HG03060 (cell line): ENCODE results near the gene KCNN3.
A peak's percentile ranks its signal among the peaks of the same experiment; 100 is the strongest.

Experiments used
- ATAC-seq: cut with Tn5 transposase; IDR thresholded peaks from one replicate; pipeline ENCODE4 v1.9.1; 2021; ENCODE audit warnings: low read depth, moderate number of reproducible peaks; ENCODE audit not compliant: unreplicated experiment

KCNN3 gene

DNA sequence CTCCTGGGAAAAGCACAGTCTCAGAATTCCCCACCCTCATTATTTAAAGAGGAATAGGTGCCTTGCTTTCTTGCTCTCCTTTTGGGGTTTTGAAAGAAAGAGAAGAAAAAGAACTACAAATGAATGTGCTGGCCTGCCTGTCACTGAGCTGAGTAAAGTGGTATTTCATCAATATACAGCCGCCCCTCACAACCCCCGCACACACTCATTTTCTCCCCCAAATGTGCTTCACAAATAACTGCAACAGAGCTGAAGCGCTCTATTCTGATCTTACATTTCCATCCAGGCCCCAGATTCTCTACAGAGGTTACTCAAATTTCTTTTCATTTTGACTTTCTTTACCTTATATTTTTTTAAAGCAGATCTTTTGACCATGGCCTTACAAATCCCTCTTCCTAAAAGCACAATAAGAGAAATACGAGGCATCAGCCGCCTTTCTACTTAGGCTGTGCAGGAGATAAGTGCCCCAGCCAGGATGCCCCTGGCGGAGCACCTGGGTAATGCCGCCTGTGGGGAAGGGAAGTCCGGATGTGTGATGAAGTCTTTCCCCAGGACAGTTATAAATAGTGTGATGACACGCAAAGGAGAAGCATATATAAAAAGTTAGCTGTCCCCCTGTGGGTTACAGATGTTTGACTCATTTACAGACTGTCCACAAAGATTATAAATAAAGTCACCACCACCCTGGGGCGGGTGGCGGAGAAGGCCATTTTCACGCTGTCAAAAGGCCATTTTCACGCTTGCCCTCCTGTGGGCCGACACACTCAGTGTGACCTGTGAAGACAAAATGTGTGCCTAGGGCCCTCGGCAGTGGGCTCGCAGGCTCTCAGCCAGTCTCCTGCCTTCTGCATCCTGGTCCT is 6.5 kb downstream of the KCNN3 start:
- ATAC-seq: peak; percentile 17

DNA sequence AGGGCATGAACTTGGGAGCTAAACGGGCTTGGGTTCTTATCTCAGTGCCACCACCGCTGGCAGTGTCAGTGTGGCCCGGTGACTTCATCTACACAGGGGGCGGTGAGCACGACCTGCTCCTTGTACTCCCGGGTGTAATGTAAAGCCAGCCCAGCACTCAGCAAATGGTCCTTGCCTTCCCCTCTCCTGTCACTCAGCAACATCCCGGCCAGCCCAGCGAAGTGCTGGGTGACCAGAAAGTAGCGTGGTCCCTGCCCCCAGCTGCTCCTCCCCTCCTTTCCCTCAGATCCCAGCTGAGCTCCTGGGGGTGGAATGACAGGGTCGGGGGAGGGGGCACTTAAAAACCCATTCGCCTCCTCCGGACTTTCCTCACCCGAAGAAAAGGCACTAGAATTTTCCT is 7.2 kb downstream of the KCNN3 start:
- no peak for ATAC-seq

DNA sequence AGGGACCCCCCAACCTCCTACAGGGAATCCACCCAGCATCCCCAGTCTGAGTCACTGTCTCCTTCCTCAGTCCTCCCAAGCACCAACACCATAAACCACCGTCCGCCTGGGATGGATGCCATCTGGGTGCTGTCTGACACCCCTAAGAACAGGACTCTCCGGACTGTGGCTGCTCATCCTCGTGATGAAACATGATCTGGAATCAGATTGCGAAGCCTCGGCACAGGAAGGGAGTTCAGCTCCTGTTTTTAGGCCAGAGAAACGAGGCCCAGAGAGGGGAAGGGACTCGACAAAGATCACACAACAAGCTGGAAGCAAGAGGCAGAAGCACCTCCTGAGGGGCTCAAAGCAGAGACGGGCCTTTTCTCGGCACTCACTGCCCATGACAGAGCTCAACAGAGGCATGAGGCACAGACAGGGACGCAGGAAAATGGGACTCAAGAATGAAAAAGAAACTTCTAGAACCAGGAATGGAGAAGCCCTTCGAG is 8.4 kb downstream of the KCNN3 start:
- no peak for ATAC-seq

DNA sequence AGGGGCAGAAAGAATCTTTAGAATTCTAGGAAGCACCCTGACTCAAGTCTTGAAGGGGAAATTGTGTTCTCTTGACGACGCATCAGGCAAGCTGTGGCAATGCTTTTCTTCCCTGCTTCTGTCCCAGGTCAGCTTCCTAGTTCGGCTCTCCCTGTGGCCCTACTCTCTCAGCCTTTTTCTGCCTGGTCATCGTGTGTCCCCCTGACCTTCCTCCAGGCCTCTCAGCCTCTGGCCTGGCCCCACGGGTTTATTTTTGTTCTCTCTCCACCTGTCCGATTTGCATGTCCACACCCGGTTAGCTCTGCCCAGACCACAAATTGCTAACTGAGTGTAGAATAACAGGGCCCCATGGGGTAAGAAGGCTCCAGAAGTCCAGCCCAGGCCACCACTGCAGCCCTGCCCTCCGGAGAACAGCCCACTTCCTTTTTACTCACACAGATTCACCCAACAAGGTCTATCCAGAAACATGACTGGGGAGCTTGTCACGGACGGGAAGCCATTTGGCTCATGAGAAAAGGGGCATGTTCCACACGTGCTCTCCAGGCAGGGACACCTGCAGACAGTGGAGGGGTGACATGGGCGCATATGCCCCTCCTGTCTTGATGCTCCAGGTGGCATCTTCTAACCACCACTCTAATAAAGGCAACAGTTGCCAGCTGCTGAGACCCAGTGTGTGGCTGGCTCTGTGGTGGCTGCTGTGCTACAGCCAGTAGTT is 9.8 kb downstream of the KCNN3 start:
- ATAC-seq: peak; percentile 33

DNA sequence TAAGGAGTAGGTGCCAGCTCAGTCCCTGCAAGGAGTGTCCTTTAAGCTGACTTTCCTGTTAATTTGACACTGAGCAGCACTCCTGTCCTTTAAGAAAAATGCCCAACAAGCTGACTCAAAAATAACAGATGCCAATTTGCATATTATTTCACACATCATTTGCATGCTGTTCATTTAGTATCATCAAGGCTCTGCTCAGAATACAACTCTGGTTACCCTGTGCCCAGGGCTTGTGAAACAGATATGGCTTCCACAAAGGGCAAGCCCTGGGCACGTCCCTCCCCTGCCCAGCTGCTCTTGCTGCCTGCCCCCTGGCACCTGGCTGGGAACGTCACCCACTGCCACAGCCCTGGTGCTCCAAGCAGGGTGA is 10.3 kb downstream of the KCNN3 start:
- peak; percentile 40 for ATAC-seq

DNA sequence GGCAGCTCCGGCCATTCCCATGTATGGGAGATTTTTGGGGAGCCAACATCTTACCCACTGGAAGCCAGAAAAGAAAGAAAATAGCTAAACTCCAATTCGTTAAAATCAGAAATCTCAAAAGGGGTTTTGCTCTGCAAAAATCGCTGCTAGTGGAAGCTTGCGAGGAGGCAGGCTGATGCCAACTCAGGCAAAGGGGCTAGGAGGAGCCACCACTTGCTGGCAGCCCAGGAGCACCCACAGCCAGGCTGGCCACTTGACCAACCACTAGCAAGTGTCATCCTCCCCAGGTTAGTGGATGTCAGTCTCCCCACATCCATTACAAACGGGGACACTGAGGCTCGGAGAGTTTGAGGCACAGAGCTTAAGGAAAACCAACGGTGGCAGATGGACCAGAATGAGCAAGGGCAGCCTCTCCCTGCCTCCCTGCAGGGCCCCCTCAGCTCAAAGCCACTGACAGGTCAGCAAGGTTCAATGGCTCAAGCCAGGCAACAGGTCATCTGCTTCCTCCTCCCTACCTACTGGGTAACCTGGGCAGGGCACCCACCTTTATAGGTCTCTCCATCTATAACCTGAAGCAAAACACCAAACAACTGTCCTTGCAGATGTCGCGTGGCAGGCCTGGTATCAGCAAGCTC is 10.8 kb downstream of the KCNN3 start:
- no peak for ATAC-seq

DNA sequence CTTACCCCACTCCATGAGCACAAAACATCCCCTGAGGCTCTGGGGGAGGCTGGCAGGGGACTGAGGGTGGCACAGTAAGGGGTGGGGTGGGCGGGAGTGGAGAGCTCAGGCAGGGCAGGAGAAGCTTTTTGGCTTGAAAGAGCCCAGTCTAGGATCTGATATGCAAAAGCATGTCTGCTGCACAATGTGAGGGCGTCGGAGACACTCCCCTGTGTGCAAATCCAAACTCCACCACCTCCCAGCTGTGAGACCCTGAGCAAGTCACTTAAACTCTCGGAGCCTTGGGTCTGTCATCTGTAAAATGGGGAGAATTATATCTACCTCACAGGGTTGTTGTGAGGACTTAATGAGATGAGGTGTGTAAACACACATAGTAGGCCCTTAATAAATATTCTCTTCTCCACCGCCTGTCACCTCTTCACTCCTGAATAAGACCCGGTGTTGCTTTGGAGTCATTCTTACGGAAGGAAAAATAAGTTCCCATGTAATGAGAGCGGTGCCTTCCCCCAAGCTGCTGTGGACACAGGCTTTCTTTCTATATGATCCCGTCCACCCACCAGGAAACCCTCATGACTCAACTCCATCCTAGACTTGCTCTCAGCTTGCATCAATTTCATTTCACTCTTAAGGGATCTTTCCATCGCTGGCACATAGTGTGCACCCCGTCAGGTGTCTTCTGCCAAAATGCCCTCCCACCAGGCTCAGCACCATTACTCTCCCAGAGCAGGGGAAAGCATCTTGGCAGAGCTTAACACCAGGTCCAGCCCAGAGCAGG is 12.5 kb downstream of the KCNN3 start:
- ATAC-seq: no peak

DNA sequence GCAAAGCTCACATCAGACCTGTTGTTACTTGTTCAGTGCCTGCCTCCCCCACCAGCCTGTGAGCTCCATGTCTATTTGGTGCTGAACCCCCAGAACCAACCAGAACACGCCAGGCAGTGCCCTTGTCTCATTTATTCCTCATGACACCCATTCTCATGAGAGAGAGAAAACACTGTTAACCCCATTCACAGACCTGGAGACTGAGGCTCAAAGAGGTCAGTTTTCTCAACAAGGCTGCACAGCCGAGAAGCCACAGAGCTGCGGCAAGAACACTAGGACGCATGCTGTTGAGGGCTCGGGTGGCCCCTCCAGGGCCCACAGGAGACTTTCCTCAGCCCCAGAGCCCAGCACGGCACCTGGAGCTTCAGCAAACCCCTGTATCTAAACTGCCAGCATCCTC is 13.1 kb downstream of the KCNN3 start:
- ATAC-seq: no peak

DNA sequence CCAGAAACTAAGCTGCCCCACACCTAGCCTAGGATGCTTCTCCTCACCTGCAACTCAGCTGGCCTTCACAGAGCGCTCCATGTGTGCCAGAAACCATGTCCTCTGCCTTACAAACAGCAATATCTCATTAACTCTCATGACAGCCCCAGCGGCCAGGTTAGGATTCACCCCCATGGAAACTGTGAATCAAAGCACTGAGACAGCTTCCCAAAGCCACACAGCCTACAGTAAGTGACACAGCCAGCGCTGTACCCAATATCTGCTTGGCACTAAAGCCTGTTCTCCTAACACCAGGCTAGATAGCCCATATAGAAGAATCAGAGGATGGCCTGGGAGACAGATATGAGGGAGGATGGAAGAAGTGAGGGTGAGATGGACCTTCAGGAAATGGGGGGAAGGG is 13.5 kb downstream of the KCNN3 start:
- ATAC-seq: no peak

DNA sequence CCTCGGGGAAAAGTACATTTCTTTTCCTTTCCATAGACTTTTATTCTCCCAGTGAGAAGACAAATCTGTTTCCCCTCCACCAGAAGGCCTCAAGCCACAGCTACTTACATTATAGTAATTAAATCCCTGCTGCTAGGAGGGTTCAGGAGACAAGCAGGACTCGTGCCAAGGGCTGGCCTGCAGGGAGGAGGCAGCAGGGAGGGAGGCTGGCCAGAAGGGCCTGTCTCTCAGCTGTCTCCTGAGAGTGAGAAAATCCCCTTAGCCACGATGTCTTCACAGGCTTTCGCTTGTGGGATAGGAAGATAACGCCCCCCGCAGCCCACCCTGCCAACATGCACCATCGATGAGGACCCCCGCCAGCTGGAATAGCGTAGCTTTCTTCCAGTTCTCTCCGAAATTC is 14.0 kb downstream of the KCNN3 start:
- no peak for ATAC-seq

DNA sequence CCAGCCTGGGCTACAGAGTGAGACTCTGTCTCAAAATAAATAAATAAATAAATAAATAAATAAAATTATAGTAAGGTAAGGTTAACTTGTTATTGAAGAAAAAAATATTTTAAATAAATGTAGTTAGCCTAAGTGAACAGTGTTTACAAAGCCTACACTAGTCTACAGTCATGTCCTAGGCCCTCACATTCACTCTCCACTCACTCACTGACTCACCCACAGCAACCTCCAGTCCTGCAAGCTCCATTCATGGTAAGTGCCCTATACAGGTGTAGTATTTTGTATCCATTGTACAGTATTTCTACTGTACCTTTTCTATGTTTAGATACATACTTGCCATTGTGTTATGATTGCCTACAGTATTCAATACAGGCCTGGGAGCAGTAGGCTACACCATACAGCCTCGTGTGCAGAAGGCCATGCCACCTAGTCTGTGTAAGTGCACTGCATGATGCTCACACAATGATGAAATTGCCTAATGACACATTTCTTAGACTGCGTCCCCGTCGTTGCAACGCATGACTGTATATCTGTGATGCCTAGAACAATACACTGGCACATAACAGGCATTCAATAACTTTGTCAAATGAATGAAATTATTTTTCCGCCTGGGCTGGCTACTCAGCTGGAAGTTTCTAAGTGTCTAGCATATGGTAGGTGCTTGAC is 14.8 kb downstream of the KCNN3 start:
- ATAC-seq: no peak

DNA sequence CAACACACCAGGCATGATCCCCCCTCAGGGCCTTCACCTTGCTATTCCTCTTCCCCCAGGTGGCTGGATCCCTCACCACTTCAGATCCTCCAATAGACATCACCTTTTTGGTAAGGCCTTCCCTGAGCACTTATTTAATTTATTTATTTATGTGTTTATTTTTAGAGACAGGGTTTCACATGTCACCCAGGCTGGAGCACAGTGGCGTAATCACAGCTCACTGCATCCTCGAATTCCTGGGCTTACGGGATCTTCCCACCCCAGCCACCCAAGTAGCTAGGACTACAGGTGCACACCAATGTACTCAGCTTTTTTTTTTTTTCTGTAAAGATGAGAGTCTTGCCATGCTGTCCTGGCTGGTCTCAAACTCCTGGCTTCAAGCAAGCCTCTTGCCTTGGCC is 17.2 kb downstream of the KCNN3 start:
- ATAC-seq: no peak

DNA sequence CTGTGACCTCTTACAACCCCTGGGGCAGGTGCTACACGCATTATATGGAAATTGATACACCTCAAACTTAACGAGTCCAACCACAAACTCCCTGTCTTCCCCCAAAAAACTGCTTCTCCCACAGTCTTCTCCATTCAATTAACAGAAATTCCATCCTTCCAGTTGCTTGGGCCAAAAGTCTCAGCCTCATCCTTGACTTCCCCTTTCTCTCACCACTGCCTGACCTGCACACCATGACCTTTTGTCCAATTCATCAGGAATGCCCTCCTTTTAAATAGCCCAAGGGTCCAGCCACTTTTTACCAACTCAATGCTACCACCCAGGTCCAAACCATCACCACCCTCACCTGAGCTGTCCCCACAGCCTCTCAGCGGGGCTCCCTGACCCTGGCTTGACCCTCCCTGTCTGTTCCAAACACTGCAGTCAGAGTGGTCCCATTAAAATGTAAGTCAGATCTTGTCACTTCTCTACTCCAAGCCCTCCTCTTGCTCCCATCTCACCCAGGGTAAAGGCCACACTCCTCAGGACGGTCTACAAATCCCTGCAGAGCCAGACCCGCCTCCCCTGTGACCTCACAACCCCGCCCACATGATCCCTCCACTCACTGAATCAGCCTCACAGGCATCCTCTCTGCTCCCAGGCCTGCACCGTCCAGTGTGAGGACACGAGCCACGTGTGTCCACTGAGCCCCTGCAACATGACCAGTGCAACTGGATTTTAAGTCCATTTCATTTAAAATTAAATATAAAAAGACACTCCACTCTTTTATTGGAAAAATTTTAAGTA is 18.5 kb downstream of the KCNN3 start:
- ATAC-seq: no peak

DNA sequence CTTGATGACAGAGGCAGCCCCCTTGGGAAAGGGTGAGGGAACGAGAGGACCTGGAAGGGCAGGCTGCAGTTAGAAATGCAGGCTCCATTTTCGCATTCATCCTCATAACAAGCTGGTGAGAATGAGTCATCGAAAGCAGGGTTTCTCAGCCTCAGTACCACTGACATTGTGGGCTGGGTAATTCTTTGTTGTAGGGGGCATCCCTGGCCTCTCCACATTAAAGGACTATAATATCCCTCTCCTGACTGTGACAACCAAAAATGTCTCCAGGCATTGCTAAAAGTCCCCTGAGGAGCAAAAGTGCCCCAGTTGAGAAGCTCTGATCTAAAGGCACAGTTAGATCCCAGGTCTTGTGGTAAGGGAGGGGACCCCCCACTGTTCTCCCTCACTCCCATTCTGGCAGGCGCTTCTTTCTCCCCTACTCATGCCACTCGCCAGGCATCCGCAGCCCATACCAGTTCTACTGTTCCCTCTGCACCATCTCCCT is 20.4 kb downstream of the KCNN3 start:
- no peak for ATAC-seq

DNA sequence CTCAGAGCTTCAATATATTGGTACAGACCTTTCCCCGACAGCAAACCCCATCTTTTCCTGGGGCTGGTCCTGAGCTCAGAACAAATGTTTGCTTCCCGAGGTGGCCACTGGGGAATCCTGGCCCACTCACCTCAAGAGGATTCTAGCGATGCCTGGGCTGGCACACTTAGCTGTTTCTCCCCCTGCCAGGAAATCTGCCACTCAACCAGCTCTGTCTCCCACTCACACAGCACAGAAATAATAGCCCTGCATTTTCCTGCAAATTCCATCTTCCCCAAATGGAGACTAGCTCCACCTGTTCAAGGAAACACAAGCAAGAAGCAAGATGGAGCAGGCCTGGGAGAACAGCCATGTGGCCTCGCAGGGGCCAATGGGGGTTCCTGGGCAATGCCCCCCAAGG is 21.1 kb downstream of the KCNN3 start:
- no peak for ATAC-seq

DNA sequence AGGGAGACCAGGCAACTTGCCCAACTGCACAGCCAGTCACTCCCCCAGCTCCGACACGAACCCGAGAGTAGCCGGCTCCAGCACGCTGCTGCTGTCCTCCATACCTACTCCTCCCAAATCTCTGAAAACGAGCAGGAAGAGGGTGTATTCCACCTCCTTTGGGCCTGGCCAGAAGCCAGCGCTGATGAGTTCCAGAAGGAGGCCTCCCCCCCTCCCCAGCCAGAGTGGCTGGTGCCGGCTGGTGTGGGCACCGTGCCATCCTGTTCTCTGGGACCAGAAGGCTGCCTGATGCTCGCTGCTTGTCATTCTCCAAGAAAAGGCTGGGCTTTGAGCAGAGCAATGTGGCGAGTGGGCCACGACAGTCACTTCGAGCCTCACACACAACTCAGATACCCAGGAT is 22.2 kb downstream of the KCNN3 start:
- no peak for ATAC-seq

DNA sequence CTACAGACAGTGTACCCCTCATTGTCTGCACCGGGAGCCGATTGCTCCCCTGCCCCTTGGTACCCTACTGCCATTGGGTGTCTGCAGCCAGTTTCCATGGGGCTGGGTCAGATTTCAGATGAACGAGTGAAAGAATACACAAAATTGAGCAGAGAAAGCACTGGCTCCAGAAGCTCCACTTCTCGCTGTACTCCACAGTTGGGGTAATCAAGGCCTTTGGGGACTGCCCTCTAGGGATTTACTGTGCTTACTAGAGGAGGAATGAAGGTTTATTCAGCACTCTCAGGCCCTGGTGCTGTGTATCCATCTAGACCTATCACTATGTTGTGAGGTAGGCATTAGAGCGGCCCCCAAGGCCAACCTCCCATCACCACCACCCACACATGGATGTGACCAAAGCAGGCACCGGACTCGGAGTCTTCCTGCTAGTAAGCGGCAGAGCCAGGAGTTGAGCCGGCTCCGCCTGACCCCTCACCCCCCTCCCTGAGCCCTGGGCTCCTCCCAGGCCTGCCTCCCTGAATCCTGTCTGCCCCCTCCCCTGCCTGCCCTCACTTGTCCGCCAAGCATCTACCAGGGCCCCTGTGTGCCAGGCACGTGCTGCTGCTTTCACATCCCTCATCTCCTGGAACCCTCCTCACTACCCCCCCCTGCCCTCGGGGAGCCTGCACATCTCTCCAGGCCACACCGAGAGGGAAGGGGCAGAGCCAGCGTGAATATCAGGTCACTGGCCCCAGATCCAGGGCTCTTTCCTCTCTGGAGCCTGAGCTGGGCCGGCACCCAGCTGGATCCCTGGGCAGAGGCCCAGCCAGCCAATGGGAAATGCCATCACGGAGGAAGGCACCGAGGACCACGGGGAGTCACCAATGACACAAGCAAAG is 23.3 kb downstream of the KCNN3 start:
- ATAC-seq: no peak

DNA sequence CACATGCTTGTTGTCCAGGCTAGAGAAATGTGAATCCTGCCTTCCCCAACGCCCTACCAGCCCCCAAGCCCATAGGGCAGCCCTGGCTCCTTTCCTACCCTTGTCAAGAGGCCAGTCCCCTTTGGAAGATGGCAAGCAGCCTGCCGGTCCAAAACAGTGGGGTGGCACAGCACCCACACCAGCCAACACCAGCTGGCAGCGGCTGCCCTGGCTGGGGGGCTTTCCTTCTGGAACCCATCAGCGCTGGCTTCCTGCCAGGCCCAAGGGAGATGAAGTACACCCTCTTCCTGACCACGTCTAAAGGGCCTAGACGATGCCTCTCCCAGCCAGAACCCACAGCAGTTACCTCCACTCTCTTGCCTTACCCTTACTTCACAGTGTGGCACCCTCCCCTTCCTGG is 24.2 kb downstream of the KCNN3 start:
- no peak for ATAC-seq
